ENCODE measurements around the gene FAM83D. TPM values are rescaled to one million over a fixed set of nuclear protein-coding genes. Genes with fewer than 3 reads are reported as not detected.

The FAM83D gene
- total RNA-seq, 1 donor from 2014 or later = 73.9 TPM

- Mint-ChIP-seq H3K27ac (no peak overlapping the region), H3K9me3 (no peaks in the 10 kb centered on the region), H3K27me3 (ENCODE audit: insufficient read depth, low read depth) (peaks cover 4% of the 10 kb centered on the region), H3K4me1 (peaks cover 24% of the 10 kb centered on the region), H3K4me3 (no peak overlapping the region), H3K36me3 (peaks cover 3% of the 10 kb centered on the region)
- H3K9ac ChIP-seq = no peak overlapping the region
- no peak overlapping the region for H3K4me3 ChIP-seq
- H2AFZ ChIP-seq (replicated peaks) = no peak overlapping the region
- peaks cover 15% of the 10 kb centered on the region for H3F3A ChIP-seq (ENCODE audit: low read depth)
- H3K27ac ChIP-seq = no peak overlapping the region
- no peaks in the 10 kb centered on the region for H3K9me3 ChIP-seq (ENCODE audit: low read depth)
- peaks cover 10% of the 10 kb centered on the region for H4K20me1 ChIP-seq (ENCODE audit: low read depth)
- H3K36me3 ChIP-seq = no peaks in the 10 kb centered on the region
- TF ChIP-seq CTCF (IDR thresholded peaks at IDR 0.05) (no peak), EZH2 (IDR thresholded peaks at IDR 0.05) (no peak), EZH2phosphoT487 (IDR thresholded peaks at IDR 0.05) (no peak)
- peaks cover 66% of the 10 kb centered on the region for H3K79me2 ChIP-seq (ENCODE audit: low read depth)
- no peaks in the 10 kb centered on the region for H3K27me3 ChIP-seq
- H3K4me1 ChIP-seq = peaks cover 14% of the 10 kb centered on the region
- H3K4me2 ChIP-seq = peak overlapping the region; percentile 90
- no peak for DNase-seq (ENCODE audit: low spot score)
These were observed 37.5 kb downstream of the FAM83D start for GRCh38 chr20:38963745-38964144.

GRCh38 chr20:38965264-38965663 is 39.0 kb downstream of the FAM83D start:
- Mint-ChIP-seq H3K9me3 (no peaks in the 10 kb centered on the region), H3K4me3 (no peak overlapping the region), H3K27me3 (ENCODE audit: insufficient read depth, low read depth) (peaks cover 2% of the 10 kb centered on the region), H3K27ac (no peak overlapping the region), H3K4me1 (peaks cover 24% of the 10 kb centered on the region), H3K36me3 (peaks cover 3% of the 10 kb centered on the region)
- no peaks in the 10 kb centered on the region for H3K9me3 ChIP-seq (ENCODE audit: low read depth)
- H3K27me3 ChIP-seq = no peaks in the 10 kb centered on the region
- no peak overlapping the region for H3K9ac ChIP-seq
- peaks cover 15% of the 10 kb centered on the region for H3F3A ChIP-seq (ENCODE audit: low read depth)
- peaks cover 68% of the 10 kb centered on the region for H3K79me2 ChIP-seq (ENCODE audit: low read depth)
- no peaks in the 10 kb centered on the region for H3K36me3 ChIP-seq
- H3K4me1 ChIP-seq = peaks cover 14% of the 10 kb centered on the region
- no peak overlapping the region for H3K4me3 ChIP-seq
- H3K4me2 ChIP-seq = no peak overlapping the region
- TF ChIP-seq EZH2 (IDR thresholded peaks at IDR 0.05) (no peak), EZH2phosphoT487 (IDR thresholded peaks at IDR 0.05) (no peak)
- H4K20me1 ChIP-seq (ENCODE audit: low read depth) = peaks cover 10% of the 10 kb centered on the region
- no peak for DNase-seq (ENCODE audit: low spot score)
- H2AFZ ChIP-seq (replicated peaks) = no peak overlapping the region
- no peak overlapping the region for H3K27ac ChIP-seq

- peaks cover 10% of the 10 kb centered on the region for H3K4me1 Mint-ChIP-seq
- no peaks in the 10 kb centered on the region for H3K9me3 Mint-ChIP-seq
- no peak for DNase-seq (ENCODE audit: low spot score)
- H3K4me3 ChIP-seq = no peak overlapping the region
- no peak overlapping the region for H3K4me3 Mint-ChIP-seq
- H3K27ac ChIP-seq = no peak overlapping the region
- H4K20me1 ChIP-seq (ENCODE audit: low read depth) = peaks cover 13% of the 10 kb centered on the region
- peak overlapping the region; percentile 12 for H3K9ac ChIP-seq
- H3K27me3 Mint-ChIP-seq (ENCODE audit: insufficient read depth, low read depth) = no peaks in the 10 kb centered on the region
- no peaks in the 10 kb centered on the region for H3K9me3 ChIP-seq (ENCODE audit: low read depth)
- TF ChIP-seq EZH2phosphoT487 (IDR thresholded peaks at IDR 0.05) = no peak
- TF ChIP-seq EZH2 (IDR thresholded peaks at IDR 0.05) = no peak
- no peak for TF ChIP-seq CTCF (IDR thresholded peaks at IDR 0.05)
- peaks cover 11% of the 10 kb centered on the region for H3K36me3 ChIP-seq
- no peak overlapping the region for H3K4me2 ChIP-seq
- H3K79me2 ChIP-seq (ENCODE audit: low read depth) = peaks cover 56% of the 10 kb centered on the region
- H3K27ac Mint-ChIP-seq = no peak overlapping the region
- peaks cover 9% of the 10 kb centered on the region for H3K36me3 Mint-ChIP-seq
- H2AFZ ChIP-seq (replicated peaks) = no peak overlapping the region
- peaks cover 7% of the 10 kb centered on the region for H3K4me1 ChIP-seq
- no peaks in the 10 kb centered on the region for H3K27me3 ChIP-seq
- no peaks in the 10 kb centered on the region for H3F3A ChIP-seq (ENCODE audit: low read depth)
These were observed 41.9 kb downstream of the FAM83D start for GRCh38 chr20:38968090-38968489.

- TF ChIP-seq CTCF (IDR thresholded peaks at IDR 0.05) = no peak
- TF ChIP-seq EZH2phosphoT487 (IDR thresholded peaks at IDR 0.05) = no peak
- no peak for TF ChIP-seq EZH2 (IDR thresholded peaks at IDR 0.05)
- H3K27ac ChIP-seq = no peak overlapping the region
- H3K27me3 Mint-ChIP-seq (ENCODE audit: insufficient read depth, low read depth) = no peaks in the 10 kb centered on the region
- H3K4me2 ChIP-seq = no peak overlapping the region
- no peak overlapping the region for H3K9ac ChIP-seq
- no peak overlapping the region for H3K4me3 ChIP-seq
- peaks cover 11% of the 10 kb centered on the region for H3K36me3 ChIP-seq
- H3K27me3 ChIP-seq = no peaks in the 10 kb centered on the region
- H3K27ac Mint-ChIP-seq = no peak overlapping the region
- H3F3A ChIP-seq (ENCODE audit: low read depth) = no peaks in the 10 kb centered on the region
- no peaks in the 10 kb centered on the region for H3K4me1 ChIP-seq
- H3K4me1 Mint-ChIP-seq = peaks cover 8% of the 10 kb centered on the region
- no peaks in the 10 kb centered on the region for H3K9me3 ChIP-seq (ENCODE audit: low read depth)
- H3K36me3 Mint-ChIP-seq = peaks cover 11% of the 10 kb centered on the region
- DNase-seq (ENCODE audit: low spot score) = no peak
- H3K4me3 Mint-ChIP-seq = no peak overlapping the region
- peaks cover 40% of the 10 kb centered on the region for H3K79me2 ChIP-seq (ENCODE audit: low read depth)
- no peak overlapping the region for H2AFZ ChIP-seq (replicated peaks)
- H4K20me1 ChIP-seq (ENCODE audit: low read depth) = peaks cover 15% of the 10 kb centered on the region
- H3K9me3 Mint-ChIP-seq = no peaks in the 10 kb centered on the region
These were observed 43.5 kb downstream of the FAM83D start for GRCh38 chr20:38969708-38970107.

Data from neural progenitor cell (in vitro differentiated cells).